Activated CD4-positive, alpha-beta T cell treated with anti-CD3 and anti-CD28 coated beads, Interleukin-2, amount 10 ng/mL, durations not matched to agents 24 days and 14 days (primary cell): ENCODE results near the gene FAIM2. TPM values are rescaled to one million over a fixed set of nuclear protein-coding genes. Genes with fewer than 3 reads are reported as not detected.

Experiments
- DNase-seq: peaks from one replicate; pipeline ENCODE4 v3.0.0; 2022
- H3K27ac Mint-ChIP-seq: one replicate; pipeline ENCODE4 v1.8.0; 2022; ENCODE audit warnings: mild to moderate bottlenecking, mixed read lengths
- H3K27me3 Mint-ChIP-seq: one replicate; pipeline ENCODE4 v1.8.0; 2022; ENCODE audit warnings: mixed read lengths
- H3K36me3 Mint-ChIP-seq: one replicate; pipeline ENCODE4 v1.8.0; 2022; ENCODE audit warnings: low read depth, mild to moderate bottlenecking, mixed read lengths
- H3K4me1 Mint-ChIP-seq: one replicate; pipeline ENCODE4 v1.8.0; 2021; ENCODE audit warnings: mixed read lengths
- H3K4me3 Mint-ChIP-seq: one replicate; pipeline ENCODE4 v1.8.0; 2022; ENCODE audit warnings: mild to moderate bottlenecking, moderate library complexity, mixed read lengths
- H3K9me3 Mint-ChIP-seq: one replicate; pipeline ENCODE4 v1.8.0; 2021; ENCODE audit warnings: mixed read lengths
- intact Hi-C: fragments of 100-400 bp; cut with micrococcal nuclease; formaldehyde crosslinking; loops from one replicate; pipeline ENCODE4 v1.15.1; 2023
- total RNA-seq: library from RNA; stranded (reverse); gene quantifications from 2 replicates; pipeline ENCODE4 v1.2.3, GENCODE V29; 2022

Gene FAIM2
- total RNA-seq, 1 donor from 2014 or later, result 0.30 TPM

- Mint-ChIP-seq H3K4me1 (no peaks in the 10 kb centered on the region), H3K9me3 (no peaks in the 10 kb centered on the region)
These were observed 13.6 kb upstream of the FAIM2 start for GRCh38 chr12:49917166-49917787.

GRCh38 chr12:49916129-49916919 is 12.6 kb upstream of the FAIM2 start:
- DNase-seq, result no peak
- Mint-ChIP-seq H3K4me1 (no peaks in the 10 kb centered on the region), H3K27me3 (peaks cover 5% of the 10 kb centered on the region), H3K27ac (no peak overlapping the region), H3K9me3 (no peaks in the 10 kb centered on the region), H3K36me3 (no peaks in the 10 kb centered on the region), H3K4me3 (no peak overlapping the region)
- intact Hi-C loops, result no loop called here

More at GRCh38 chr12:49917166-49917787, 13.6 kb upstream of the FAIM2 start:
- DNase-seq, result no peak
- H3K27me3 Mint-ChIP-seq, result peaks cover 8% of the 10 kb centered on the region
- no peak overlapping the region for H3K27ac Mint-ChIP-seq
- H3K4me3 Mint-ChIP-seq, result no peak overlapping the region
- no peaks in the 10 kb centered on the region for H3K36me3 Mint-ChIP-seq
- intact Hi-C loops, result no loop called here

GRCh38 chr12:49912345-49913255 is 8.9 kb upstream of the FAIM2 start:
- no peaks in the 10 kb centered on the region for H3K36me3 Mint-ChIP-seq
- H3K4me1 Mint-ChIP-seq, result no peaks in the 10 kb centered on the region
- no peak overlapping the region for H3K27ac Mint-ChIP-seq
- no peak for DNase-seq
- H3K9me3 Mint-ChIP-seq, result no peaks in the 10 kb centered on the region
- intact Hi-C loops, result no loop called here
- H3K4me3 Mint-ChIP-seq, result no peak overlapping the region
- H3K27me3 Mint-ChIP-seq, result peaks cover 6% of the 10 kb centered on the region

GRCh38 chr12:49911213-49911605 is 7.5 kb upstream of the FAIM2 start:
- Mint-ChIP-seq H3K9me3 (no peaks in the 10 kb centered on the region), H3K4me1 (no peaks in the 10 kb centered on the region), H3K4me3 (no peak overlapping the region), H3K27me3 (peaks cover 5% of the 10 kb centered on the region), H3K36me3 (no peaks in the 10 kb centered on the region), H3K27ac (no peak overlapping the region)
- DNase-seq, result no peak
- intact Hi-C loops, result no loop called here

GRCh38 chr12:49910331-49911212 is 6.9 kb upstream of the FAIM2 start:
- Mint-ChIP-seq H3K27ac (no peak overlapping the region), H3K36me3 (no peaks in the 10 kb centered on the region), H3K4me1 (no peaks in the 10 kb centered on the region), H3K9me3 (no peaks in the 10 kb centered on the region), H3K27me3 (peaks cover 9% of the 10 kb centered on the region), H3K4me3 (no peak overlapping the region)
- intact Hi-C loops, result no loop called here
- DNase-seq, result no peak

- H3K27ac Mint-ChIP-seq, result no peak overlapping the region
- H3K36me3 Mint-ChIP-seq, result no peaks in the 10 kb centered on the region
- no peak for DNase-seq
- no peaks in the 10 kb centered on the region for H3K9me3 Mint-ChIP-seq
- peaks cover 11% of the 10 kb centered on the region for H3K27me3 Mint-ChIP-seq
- no peaks in the 10 kb centered on the region for H3K4me1 Mint-ChIP-seq
- no peak overlapping the region for H3K4me3 Mint-ChIP-seq
- intact Hi-C loops, result no loop called here
These were observed 6.1 kb upstream of the FAIM2 start for GRCh38 chr12:49909826-49910225.

- H3K4me1 Mint-ChIP-seq, result peaks cover 4% of the 10 kb centered on the region
- no peak overlapping the region for H3K4me3 Mint-ChIP-seq
- intact Hi-C loops, result no loop called here
- no peak for DNase-seq
- H3K9me3 Mint-ChIP-seq, result no peaks in the 10 kb centered on the region
- no peaks in the 10 kb centered on the region for H3K36me3 Mint-ChIP-seq
- peaks cover 16% of the 10 kb centered on the region for H3K27me3 Mint-ChIP-seq
- no peak overlapping the region for H3K27ac Mint-ChIP-seq
These were observed 5.7 kb upstream of the FAIM2 start for GRCh38 chr12:49909356-49909755.

GRCh38 chr12:49907352-49907751 is 3.7 kb upstream of the FAIM2 start:
- Mint-ChIP-seq H3K9me3 (no peaks in the 10 kb centered on the region), H3K27ac (no peak overlapping the region), H3K4me1 (peaks cover 9% of the 10 kb centered on the region), H3K27me3 (peaks cover 16% of the 10 kb centered on the region), H3K4me3 (no peak overlapping the region), H3K36me3 (no peaks in the 10 kb centered on the region)
- intact Hi-C loops, result no loop called here
- no peak for DNase-seq

GRCh38 chr12:49905718-49906314 is 2.1 kb upstream of the FAIM2 start:
- no peak overlapping the region for H3K4me3 Mint-ChIP-seq
- H3K4me1 Mint-ChIP-seq, result peaks cover 9% of the 10 kb centered on the region
- DNase-seq, result no peak
- peaks cover 18% of the 10 kb centered on the region for H3K27me3 Mint-ChIP-seq
- no peak overlapping the region for H3K27ac Mint-ChIP-seq
- intact Hi-C loops, result no loop called here
- no peaks in the 10 kb centered on the region for H3K36me3 Mint-ChIP-seq
- H3K9me3 Mint-ChIP-seq, result no peaks in the 10 kb centered on the region

GRCh38 chr12:49904601-49905000 is 901 bp upstream of the FAIM2 start:
- Mint-ChIP-seq H3K36me3 (no peaks in the 10 kb centered on the region), H3K9me3 (no peaks in the 10 kb centered on the region), H3K27me3 (peaks cover 16% of the 10 kb centered on the region), H3K27ac (peak overlapping the region; percentile 46), H3K4me3 (peak overlapping the region; percentile 80), H3K4me1 (peaks cover 9% of the 10 kb centered on the region)
- DNase-seq, result no peak
- intact Hi-C loops, result no loop called here

- no peak for DNase-seq
- H3K4me1 Mint-ChIP-seq, result peaks cover 9% of the 10 kb centered on the region
These were observed 375 bp downstream of the FAIM2 start for GRCh38 chr12:49903351-49903699.

GRCh38 chr12:49902399-49903350 is 1.0 kb downstream of the FAIM2 start:
- Mint-ChIP-seq H3K36me3 (no peaks in the 10 kb centered on the region), H3K4me3 (peak overlapping the region; percentile 59), H3K4me1 (peaks cover 9% of the 10 kb centered on the region), H3K27me3 (peaks cover 16% of the 10 kb centered on the region), H3K9me3 (no peaks in the 10 kb centered on the region), H3K27ac (no peak overlapping the region)
- no peak for DNase-seq
- intact Hi-C loops, result no loop called here

More at GRCh38 chr12:49903351-49903699, 375 bp downstream of the FAIM2 start:
- intact Hi-C loops, result no loop called here
- peak overlapping the region; percentile 59 for H3K4me3 Mint-ChIP-seq
- no peak overlapping the region for H3K27ac Mint-ChIP-seq
- H3K27me3 Mint-ChIP-seq, result peaks cover 16% of the 10 kb centered on the region
- no peaks in the 10 kb centered on the region for H3K9me3 Mint-ChIP-seq
- no peaks in the 10 kb centered on the region for H3K36me3 Mint-ChIP-seq
